ENCODE measurements around the gene PDCD7.

GRCh38 chr15:65086680-65087111, 46.9 kb downstream of the PDCD7 start:
- TF ChIP-seq EZH2 (IDR thresholded peaks at IDR 0.05; ENCODE audit: low read depth): no peak
- 0 out of 2 replicates have a peak, but pooled peaks have one; percentile 44 for TF ChIP-seq CTCF (conservative IDR thresholded peaks at IDR 0.05)
